ENCODE results near the gene RIMKLB. TPM values are rescaled to one million over a fixed set of nuclear protein-coding genes. Genes with fewer than 3 reads are reported as not detected.

Gene RIMKLB
- total and polyA plus RNA-seq, 2 of the 4 experiments (the other 2 are of a cell fraction) = 12.5 to 18.8 TPM

GRCh38 chr12:8692573-8692972 lies 5.2 kb upstream of the RIMKLB start:
- Histone ChIP-seq H3K56ac (ENCODE audit: extremely low read depth, insufficient read depth, low read length) (no peak overlapping the region), H3K9me1 (ENCODE audit: insufficient read depth, low read length) (no peaks in the 10 kb centered on the region), H3K23ac (ENCODE audit: low read depth, low read length) (no peak overlapping the region), H3K4me1 (ENCODE audit: control insufficient read depth, insufficient read depth, low read length) (no peaks in the 10 kb centered on the region), H3K18ac (ENCODE audit: low read depth, low read length) (no peak overlapping the region), H2BK15ac (ENCODE audit: low read depth, low read length) (no peak overlapping the region), H2BK120ac (ENCODE audit: low read depth, low read length) (no peak overlapping the region), H2BK20ac (ENCODE audit: low read depth, low read length) (no peak overlapping the region), H3K79me1 (ENCODE audit: low read depth in 1 of 2, low read length in 2 of 2) (no peaks in the 10 kb centered on the region), H3K36me3 (ENCODE audit: control insufficient read depth, insufficient read depth, low read length) (no peaks in the 10 kb centered on the region), H4K20me1 (ENCODE audit: insufficient read depth, low read length) (no peaks in the 10 kb centered on the region), H4K91ac (ENCODE audit: insufficient read depth, low read depth, low read length) (no peak overlapping the region), H2AFZ (replicated peaks; ENCODE audit: low read length, poor library complexity) (no peak overlapping the region), H4K5ac (ENCODE audit: low read depth, low read length) (no peak overlapping the region), H2AK9ac (replicated peaks; ENCODE audit: low read depth, low read length, poor library complexity) (no peak overlapping the region), H3K9ac (ENCODE audit: low read depth, low read length) (no peak overlapping the region; the same call in 1 of the 2 replicates), H3K4me3 (ENCODE audit: insufficient read depth, low read depth, low read length) (no peak overlapping the region), H3K9me3 (ENCODE audit: control insufficient read depth, insufficient read depth, low read length) (no peaks in the 10 kb centered on the region), H2AK5ac (ENCODE audit: low read depth, low read length) (no peak overlapping the region), H3K4me2 (ENCODE audit: low read depth, low read length) (peak overlapping the region; percentile 30; the same call in 1 of the 2 replicates), H3K27ac (ENCODE audit: insufficient read depth, low read length) (no peak overlapping the region), H3K27me3 (ENCODE audit: control insufficient read depth, insufficient read depth, low read length) (no peaks in the 10 kb centered on the region; the same call in none of the 2 replicates), H3K4ac (ENCODE audit: low read depth, low read length) (no peak overlapping the region), H2BK5ac (ENCODE audit: low read depth, low read length, poor library complexity, severe bottlenecking) (no peak overlapping the region), H4K8ac (ENCODE audit: low read depth in 2 of 2, low read length in 2 of 2) (0 out of 4 replicates have a peak overlapping the region, but pooled peaks of 1 of the 2 experiments have one; percentile 65), H3K14ac (replicated peaks; ENCODE audit: low read depth, low read length) (no peak overlapping the region)
- no peak for TF ChIP-seq MAFK (IDR thresholded peaks at IDR 0.05; ENCODE audit: low read depth, low read length)
- TF ChIP-seq RFX5 (IDR thresholded peaks at IDR 0.05; ENCODE audit: low read depth, low read length) = no peak
- no peak for TF ChIP-seq POLR2A (IDR thresholded peaks at IDR 0.05; ENCODE audit: low read depth, low read length)
- no peak for TF ChIP-seq ELK1 (IDR thresholded peaks at IDR 0.05; ENCODE audit: borderline replicate concordance, low read depth, low read length)
- no peak for TF ChIP-seq FOS (IDR thresholded peaks at IDR 0.05; ENCODE audit: low read depth, low read length)
- no peak for TF ChIP-seq SMC3 (IDR thresholded peaks at IDR 0.05; ENCODE audit: low read depth, low read length)
- no peak for TF ChIP-seq CTCF (conservative IDR thresholded peaks at IDR 0.05; ENCODE audit: low read depth, low read length)
- no peak for TF ChIP-seq BHLHE40 (IDR thresholded peaks at IDR 0.05; ENCODE audit: low read depth, low read length)
- POLR2A ChIA-PET (ENCODE audit: unreplicated experiment) = no interaction called here
- no TSS peak for BruUV-seq (replicated peaks)
- in situ Hi-C loops (cut with MboI; ENCODE audit: low sequenced_read_pairs) (no loop called here), dilution Hi-C loops (cut with HindIII; ENCODE audit: low sequenced_read_pairs, unreplicated experiment) (no loop called here), intact Hi-C loops (cut with micrococcal nuclease) (no loop called here)
- CTCF ChIA-PET = interaction anchor here (0.5 to 0.7 kb wide), 2 partner anchors 19 to 218 kb away, joined by 3 read pairs; no protein-coding TSS in a partner anchor
- WGBS, 2 experiments (ENCODE audit: extremely low coverage in 2 of 2, insufficient read length in 1 of 2) = no CpG with 5 or more reads among the region's 5 CpGs
- ATAC-seq (ENCODE audit: low read depth) = peak; percentile 79
- peak; percentile 71 for DNase-seq
